HG03045 (cell line): Measurements from ENCODE around the gene KRTAP6-3.

Source experiments
- ATAC-seq: cut with Tn5 transposase; IDR thresholded peaks from one replicate; pipeline ENCODE4 v1.9.1; 2021; ENCODE audit warnings: mild to moderate bottlenecking, moderate library complexity; ENCODE audit not compliant: unreplicated experiment

Gene KRTAP6-3

DNA sequence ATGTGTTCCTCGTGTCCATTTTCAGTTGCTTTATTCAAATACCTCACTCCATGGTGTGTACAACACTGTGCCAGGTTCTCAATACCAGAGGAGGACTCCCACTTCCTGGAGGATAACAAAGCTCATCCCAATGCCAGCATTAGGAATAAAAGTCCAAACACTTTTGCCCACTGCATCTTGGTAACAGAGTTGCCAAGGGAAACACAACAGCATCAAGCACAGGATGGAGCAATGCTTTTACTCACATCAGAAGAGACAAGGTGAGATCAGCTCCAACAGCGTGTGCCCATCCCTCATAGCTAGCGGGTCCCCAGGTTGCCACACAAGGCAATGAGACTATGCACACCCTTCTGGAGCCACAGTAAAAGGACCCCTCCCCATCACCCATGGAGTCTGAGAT is 31.1 kb downstream of the KRTAP6-3 start:
- ATAC-seq, result no peak

DNA sequence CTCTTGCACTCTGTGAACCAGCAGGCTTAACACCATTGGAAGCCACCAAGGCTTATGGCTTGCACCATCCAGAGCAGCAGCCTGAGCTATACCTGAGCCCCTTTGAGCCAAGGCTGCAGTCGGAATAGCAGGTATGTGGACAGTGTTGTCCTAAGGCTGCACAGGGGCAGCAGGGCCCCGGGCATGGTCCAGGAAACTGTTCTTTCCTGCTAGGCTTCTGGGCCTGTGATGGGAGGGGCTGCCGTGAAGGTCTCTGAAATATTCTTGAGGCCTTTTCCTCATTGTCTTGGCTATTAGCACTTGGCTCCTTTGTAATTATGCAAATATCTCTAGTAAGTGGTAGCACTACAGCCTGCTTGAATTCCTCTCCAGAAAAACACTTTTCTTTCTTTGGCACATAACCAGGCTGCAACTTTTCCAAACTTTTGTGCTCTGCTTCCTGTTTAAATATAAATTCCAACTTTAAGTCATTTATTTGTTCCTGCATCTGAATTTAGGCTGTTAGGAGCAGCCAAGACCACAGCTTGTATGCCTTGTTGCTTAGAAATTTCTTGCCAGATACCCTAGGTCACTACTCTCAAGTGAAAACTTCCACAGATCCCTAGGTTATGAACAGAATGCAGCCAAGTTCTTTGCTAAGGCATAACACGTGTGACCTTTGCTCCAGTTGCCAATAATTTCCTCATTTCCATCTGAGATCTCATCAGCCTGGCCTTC is 33.4 kb downstream of the KRTAP6-3 start:
- ATAC-seq, result no peak

DNA sequence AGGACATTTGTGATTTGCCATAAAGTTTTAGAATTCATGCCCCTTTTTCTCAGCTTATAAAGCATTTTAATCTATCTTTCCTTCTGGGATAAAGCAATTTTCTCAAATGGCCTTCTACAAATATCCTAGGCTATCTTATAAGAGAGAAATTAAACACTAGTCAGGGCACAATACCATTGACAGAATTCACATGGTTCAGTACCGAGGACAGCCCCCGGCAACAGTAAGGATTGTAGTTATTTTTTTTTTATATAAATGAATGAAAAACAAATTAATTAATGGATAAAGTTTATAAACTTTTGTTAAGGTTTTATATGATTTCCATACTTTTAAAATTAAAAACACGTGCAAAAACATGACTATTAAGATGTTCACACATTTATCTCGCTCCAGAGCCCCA is 35.9 kb downstream of the KRTAP6-3 start:
- ATAC-seq, result no peak

DNA sequence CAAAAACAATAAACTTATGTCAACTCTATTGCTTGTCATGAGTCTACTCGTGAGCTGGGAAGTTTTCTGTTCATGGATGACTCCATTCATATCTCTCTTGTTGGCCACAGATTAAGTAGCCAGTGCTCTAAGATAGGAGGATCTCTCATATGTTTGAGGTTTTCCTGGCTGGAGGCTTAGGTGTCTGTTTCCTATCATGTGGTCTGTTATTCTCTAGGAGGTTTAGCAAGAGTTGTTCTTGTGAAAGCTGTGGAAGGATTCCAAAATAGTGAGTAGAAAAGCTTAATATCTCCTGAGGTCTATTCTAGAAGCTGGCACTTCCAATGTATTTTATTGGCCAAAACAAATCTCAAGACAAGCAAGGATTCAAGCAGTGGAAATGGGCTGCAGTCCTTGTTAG is 37.0 kb downstream of the KRTAP6-3 start:
- no peak for ATAC-seq

DNA sequence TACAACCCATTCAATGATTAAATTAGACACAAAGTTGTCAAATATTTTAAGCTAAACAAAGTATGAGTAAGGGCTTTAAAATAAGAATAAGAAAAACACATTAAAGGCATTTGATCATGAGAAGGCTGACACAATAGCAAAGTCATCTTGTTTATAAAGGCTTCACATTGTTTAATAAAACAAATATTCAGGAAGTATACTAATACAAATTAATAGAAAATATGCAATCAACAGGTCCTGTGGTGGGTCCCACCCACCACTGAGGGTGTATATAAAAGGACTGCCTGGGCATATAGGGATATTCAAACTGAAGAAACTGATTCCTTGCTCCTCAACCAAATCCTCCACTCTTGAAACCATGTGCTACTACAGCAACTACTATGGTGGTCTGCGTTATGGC is 42.7 kb downstream of the KRTAP6-3 start, which contains the start of gene KRTAP20-2:
TSS of gene KRTAP20-2 (plus strand) at position 301 of the 400 bp plus-strand sequence. CDS start at position 359, 58 bp downstream.
- ATAC-seq, result no peak

DNA sequence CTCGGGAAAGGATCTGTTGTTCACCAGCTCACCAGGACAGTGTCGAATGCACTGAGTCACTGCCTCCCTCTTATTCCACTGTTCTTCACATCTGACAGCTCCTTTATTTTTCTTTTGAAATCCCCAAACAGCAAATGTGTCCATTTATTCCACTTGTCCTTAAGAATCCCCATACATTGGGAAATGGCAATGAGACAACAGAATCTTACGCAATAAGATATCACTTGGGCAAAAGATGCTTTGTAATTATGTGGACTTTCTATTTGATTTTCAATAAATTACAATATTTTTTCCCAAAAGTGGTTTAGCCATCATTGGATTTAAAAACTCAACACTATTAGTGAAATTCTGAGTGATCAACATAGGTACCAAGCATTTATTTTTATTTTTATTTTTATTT is 46.4 kb downstream of the KRTAP6-3 start:
- ATAC-seq, result no peak

DNA sequence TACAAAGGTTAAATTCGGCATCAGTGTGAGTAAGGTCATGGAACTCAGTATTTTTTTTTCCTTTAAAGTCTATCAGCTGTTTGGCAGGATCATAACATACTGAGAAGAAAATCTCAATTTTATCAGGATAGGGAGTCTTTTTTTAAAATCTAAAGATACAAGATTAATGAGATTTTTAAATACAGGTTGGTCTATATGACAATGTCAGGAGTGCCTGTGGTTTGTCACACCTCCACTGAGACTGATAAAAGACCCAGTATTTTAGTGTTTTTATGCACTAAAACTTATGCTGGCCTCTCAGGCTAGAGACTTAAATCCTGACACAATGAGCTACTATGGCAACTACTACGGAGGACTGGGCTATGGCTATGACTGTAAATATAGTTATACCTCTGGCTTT is 50.3 kb downstream of the KRTAP6-3 start, which contains the start of gene KRTAP20-3:
TSS of gene KRTAP20-3 (plus strand) at position 301 of the 400 bp plus-strand sequence.
- no peak for ATAC-seq
